ENCODE data around the gene BNIP5.

DNA sequence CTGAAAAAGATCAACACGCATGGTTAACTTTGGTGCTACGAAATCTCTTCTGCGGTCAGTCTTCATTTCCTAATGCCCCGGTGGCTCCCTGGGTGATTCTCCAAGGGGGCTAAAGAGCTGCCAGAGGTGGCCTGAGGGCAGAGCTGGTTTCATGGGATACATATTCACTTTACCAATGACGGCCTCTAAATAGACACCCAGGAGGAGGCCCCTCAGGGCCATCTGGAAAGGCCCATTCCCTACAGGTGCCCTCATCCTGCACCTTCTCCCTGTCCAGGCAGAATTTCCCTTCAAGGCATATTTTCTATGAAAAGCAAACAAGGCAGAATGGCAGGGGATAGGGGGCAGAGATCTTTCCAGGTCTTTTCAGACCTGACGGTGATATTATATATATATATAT lies 12.5 kb downstream of the BNIP5 start:
- TF ChIP-seq, protein P1, sequence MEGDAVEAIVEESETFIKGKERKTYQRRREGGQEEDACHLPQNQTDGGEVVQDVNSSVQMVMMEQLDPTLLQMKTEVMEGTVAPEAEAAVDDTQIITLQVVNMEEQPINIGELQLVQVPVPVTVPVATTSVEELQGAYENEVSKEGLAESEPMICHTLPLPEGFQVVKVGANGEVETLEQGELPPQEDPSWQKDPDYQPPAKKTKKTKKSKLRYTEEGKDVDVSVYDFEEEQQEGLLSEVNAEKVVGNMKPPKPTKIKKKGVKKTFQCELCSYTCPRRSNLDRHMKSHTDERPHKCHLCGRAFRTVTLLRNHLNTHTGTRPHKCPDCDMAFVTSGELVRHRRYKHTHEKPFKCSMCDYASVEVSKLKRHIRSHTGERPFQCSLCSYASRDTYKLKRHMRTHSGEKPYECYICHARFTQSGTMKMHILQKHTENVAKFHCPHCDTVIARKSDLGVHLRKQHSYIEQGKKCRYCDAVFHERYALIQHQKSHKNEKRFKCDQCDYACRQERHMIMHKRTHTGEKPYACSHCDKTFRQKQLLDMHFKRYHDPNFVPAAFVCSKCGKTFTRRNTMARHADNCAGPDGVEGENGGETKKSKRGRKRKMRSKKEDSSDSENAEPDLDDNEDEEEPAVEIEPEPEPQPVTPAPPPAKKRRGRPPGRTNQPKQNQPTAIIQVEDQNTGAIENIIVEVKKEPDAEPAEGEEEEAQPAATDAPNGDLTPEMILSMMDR (conservative IDR thresholded peaks at IDR 0.05; ENCODE audit: low read length) = no peak
- no peak for TF ChIP-seq EZH2phosphoT487 (IDR thresholded peaks at IDR 0.05; ENCODE audit: borderline replicate concordance)
